Fibroblast of mammary gland (primary cell): ENCODE results near the gene IL6R.

Experiments used
- DNase-seq: peaks from one replicate; pipeline ENCODE4 v3.0.0-alpha.2; 2010; ENCODE audit warnings: low read depth
- H3K4me3 ChIP-seq: 2 replicates; pipeline ENCODE4 v1.5.1; 2011; ENCODE audit warnings: low read depth, mild to moderate bottlenecking, low read length, moderate library complexity; ENCODE audit not compliant: control insufficient read depth
- TF ChIP-seq, protein P1 (sequence below): conservative IDR thresholded peaks from 2 replicates; pipeline ENCODE4 v1.5.1; 2011; ENCODE audit warnings: low read depth, low read length, inconsistent platforms; ENCODE audit not compliant: control insufficient read depth, insufficient read depth

The IL6R gene

DNA sequence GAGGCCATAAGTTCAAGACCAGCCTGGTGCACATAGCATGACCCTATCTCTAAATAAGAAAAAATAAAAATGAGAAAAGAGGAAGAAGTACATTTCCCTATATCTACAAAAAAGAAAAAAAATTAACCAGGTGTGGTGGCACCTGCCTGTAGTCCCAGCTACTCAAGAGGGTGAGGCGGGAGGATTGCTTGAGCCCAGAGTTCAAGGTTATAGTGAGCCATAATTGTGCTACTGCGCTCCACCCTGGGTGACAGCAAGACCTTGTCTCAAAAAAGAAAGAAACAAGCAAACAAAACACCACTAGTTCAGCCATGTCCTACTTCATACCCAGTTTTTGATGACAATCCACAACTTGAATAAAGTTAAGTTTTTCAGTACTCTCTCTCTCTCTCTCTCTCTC is 66.2 kb downstream of the IL6R start:
- TF ChIP-seq, protein P1, sequence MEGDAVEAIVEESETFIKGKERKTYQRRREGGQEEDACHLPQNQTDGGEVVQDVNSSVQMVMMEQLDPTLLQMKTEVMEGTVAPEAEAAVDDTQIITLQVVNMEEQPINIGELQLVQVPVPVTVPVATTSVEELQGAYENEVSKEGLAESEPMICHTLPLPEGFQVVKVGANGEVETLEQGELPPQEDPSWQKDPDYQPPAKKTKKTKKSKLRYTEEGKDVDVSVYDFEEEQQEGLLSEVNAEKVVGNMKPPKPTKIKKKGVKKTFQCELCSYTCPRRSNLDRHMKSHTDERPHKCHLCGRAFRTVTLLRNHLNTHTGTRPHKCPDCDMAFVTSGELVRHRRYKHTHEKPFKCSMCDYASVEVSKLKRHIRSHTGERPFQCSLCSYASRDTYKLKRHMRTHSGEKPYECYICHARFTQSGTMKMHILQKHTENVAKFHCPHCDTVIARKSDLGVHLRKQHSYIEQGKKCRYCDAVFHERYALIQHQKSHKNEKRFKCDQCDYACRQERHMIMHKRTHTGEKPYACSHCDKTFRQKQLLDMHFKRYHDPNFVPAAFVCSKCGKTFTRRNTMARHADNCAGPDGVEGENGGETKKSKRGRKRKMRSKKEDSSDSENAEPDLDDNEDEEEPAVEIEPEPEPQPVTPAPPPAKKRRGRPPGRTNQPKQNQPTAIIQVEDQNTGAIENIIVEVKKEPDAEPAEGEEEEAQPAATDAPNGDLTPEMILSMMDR = no peak
- H3K4me3 ChIP-seq = no peak overlapping the region
- no peak for DNase-seq

DNA sequence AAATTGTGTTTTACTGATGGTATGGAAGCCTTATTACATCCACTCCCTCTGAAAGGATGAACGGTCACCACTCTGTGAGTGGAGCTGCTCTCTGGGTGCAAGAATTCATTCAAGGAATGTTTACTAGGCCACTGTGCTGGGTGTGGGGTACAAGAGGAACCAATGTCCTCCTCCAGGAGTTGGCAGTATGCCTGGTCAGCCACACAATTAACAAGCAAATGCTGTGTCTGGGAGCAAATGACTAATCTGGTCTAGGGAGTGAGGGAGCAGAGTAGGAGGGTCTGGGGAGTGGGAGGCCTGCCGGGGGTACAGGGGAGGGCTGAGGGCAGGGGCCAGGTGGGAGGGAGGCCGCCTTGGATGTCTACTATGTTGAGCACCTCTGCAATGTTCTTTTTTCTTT is 69.7 kb downstream of the IL6R start:
- peak; percentile 66 for DNase-seq
- no peak overlapping the region for H3K4me3 ChIP-seq
- TF ChIP-seq, protein P1 = no peak

DNA sequence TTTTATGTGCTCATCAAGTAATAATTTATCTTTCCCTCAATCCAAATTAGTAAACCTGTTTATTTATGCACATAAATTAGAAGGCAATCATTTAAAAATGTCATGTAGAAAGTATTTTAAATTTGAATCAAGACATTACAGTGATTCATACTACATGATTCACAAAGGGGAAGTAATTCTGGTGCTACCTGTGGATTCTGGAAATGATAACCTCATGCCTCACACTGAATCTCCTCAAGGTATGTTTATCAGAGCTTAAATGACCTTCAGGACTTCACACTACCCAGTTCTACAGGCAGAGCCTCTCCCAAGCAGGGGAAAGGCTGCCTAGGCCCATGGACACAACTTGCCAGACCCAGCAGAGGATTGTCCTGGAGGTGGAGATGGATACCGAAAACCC is 71.6 kb downstream of the IL6R start:
- DNase-seq = no peak
- TF ChIP-seq, protein P1 = no peak
- no peak overlapping the region for H3K4me3 ChIP-seq

DNA sequence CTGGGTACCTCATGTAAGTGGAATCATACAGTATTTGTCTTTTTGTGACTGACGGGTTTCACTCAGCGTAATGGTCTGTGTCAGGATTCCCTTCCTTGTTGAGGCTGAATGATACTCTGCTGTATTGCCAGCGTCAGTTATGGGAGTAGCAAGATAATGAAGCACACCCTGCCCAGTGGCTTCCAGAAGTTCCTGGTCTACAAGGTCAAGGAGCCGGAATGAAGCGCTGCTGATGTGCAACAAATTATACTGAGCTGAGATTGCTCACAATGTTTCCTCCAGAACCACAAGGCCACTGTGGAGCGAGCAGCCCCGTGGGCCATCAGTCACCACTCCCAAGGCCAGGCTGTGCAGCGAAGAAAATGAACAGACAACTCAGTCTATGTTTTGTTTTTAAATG is 72.9 kb downstream of the IL6R start:
- DNase-seq = no peak
- no peak overlapping the region for H3K4me3 ChIP-seq
- TF ChIP-seq, protein P1 = no peak

DNA sequence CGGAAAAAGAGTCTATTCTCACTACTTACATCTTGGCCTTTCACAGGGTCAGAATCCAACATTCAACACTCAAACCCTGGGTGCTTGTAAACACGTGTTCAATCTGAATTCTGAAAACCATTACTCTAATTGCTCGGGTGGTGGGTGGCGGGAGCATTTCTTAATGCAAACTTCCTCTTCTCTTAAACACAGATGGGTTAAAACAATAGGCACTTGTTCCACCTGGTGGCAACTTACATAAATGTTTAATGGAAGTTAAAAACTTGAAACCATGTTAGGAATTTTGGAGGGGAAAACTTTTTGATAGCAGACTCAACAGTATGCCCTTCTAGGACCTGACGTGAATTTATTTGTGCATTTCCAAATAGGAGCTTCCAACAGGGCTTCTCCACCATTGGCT is 73.5 kb downstream of the IL6R start:
- TF ChIP-seq, protein P1 = no peak
- peak; percentile 10 for DNase-seq

DNA sequence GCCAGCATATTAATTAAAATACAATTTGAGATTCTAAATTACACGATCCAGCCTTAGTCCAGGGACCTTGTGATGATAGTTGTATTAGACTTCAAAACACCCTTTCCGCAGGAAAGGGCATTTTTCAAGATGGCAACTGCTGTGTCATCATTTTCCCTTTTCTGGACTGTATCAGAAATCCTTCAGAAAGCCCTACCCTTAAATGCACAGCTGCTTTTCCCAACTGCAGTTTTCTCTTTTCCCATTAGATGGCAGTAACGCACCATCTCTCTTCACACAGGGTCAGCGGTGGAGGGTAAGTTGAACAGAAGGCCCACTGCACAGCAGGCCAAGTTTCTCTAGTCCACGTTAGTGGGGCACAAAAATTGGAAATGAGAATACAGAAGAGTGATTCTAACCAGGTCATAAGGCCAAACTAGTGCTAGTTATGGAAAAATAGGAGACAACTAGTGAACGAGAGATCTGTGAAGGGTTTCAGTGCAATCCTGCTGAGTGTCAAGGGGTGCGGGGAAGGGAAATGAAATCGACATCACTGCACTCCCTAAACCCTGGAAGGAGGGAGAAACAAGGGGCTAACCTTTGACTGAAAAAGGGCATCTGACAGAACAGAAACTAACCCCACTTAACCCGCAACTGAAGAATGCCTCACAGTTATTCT is 74.8 kb downstream of the IL6R start:
- peak; percentile 84 for DNase-seq
- H3K4me3 ChIP-seq = no peak overlapping the region
- TF ChIP-seq, protein P1 = peak; percentile 98

More for the DNA sequence above, 73.5 kb downstream of the IL6R start:
- H3K4me3 ChIP-seq = no peak overlapping the region

DNA sequence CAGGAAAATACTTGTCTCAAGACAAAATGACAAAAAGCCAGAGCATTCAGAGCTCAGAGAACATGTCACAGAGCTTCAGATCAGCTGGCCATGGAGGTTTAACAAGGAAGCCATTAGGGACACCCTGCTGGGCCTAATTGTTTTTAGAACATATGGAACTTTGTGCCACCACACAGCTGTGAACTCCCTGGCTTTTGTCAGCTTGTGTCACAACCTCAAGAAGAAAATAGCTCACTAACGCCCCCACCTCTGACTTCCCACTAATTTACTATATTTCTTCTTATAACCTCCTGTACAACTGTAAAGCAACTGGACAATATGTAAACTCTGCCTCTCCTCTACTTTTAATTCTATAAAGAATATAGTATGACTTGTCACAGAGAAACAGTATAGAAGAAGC is 75.9 kb downstream of the IL6R start:
- H3K4me3 ChIP-seq = no peak overlapping the region
- no peak for DNase-seq
- TF ChIP-seq, protein P1 = no peak
